ENCODE results near the gene GLCCI1.

The GLCCI1 gene

DNA sequence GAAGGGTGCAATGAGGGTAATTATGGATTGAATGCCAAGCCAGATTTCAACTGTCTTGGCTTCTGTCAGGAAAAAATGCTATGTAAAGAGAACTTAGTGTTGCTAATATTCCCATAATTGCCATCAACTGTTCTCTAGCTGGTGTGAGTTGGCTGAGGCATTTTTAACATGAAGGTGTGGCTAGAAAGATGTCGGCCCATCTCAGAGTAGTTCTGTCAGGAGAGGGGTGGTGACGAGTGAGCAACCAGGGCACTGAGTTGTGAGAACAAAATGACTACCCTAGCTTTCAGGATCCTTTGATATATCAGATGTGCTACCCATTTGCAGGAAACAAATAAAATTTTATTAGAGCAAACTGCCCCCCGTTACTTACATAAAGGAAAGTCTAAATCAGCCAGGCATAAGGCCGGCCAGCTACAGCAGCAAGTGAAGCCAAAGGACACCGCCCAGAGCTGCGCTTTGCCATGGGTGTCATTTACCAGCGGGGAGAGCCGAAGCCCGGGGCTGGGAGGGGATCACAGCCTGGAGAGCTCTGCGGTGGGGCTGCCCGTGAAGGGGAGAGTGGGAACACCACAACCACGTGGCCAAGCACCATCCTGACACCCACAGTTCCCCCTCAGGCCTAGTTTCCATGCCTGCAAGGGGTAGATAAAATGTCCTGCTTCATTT lies 151.9 kb downstream of the GLCCI1 start:
- ATAC-seq: no peak

GRCh38 chr7:8121243-8121642 lies 152.6 kb downstream of the GLCCI1 start:
- ATAC-seq: no peak
- no peak for TF ChIP-seq PATZ1 (CRISPR knock-in tag; IDR thresholded peaks at IDR 0.05; ENCODE audit: borderline replicate concordance)
- TF ChIP-seq OSR1 (CRISPR knock-in tag; IDR thresholded peaks at IDR 0.05): no peak
- TF ChIP-seq, protein P1, sequence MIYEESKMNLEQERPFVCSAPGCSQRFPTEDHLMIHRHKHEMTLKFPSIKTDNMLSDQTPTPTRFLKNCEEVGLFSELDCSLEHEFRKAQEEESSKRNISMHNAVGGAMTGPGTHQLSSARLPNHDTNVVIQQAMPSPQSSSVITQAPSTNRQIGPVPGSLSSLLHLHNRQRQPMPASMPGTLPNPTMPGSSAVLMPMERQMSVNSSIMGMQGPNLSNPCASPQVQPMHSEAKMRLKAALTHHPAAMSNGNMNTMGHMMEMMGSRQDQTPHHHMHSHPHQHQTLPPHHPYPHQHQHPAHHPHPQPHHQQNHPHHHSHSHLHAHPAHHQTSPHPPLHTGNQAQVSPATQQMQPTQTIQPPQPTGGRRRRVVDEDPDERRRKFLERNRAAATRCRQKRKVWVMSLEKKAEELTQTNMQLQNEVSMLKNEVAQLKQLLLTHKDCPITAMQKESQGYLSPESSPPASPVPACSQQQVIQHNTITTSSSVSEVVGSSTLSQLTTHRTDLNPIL (CRISPR knock-in tag; IDR thresholded peaks at IDR 0.05; ENCODE audit: low read depth): no peak
- TF ChIP-seq PPARA (CRISPR knock-in tag; IDR thresholded peaks at IDR 0.05; ENCODE audit: borderline replicate concordance): no peak
- TF ChIP-seq, protein P2, sequence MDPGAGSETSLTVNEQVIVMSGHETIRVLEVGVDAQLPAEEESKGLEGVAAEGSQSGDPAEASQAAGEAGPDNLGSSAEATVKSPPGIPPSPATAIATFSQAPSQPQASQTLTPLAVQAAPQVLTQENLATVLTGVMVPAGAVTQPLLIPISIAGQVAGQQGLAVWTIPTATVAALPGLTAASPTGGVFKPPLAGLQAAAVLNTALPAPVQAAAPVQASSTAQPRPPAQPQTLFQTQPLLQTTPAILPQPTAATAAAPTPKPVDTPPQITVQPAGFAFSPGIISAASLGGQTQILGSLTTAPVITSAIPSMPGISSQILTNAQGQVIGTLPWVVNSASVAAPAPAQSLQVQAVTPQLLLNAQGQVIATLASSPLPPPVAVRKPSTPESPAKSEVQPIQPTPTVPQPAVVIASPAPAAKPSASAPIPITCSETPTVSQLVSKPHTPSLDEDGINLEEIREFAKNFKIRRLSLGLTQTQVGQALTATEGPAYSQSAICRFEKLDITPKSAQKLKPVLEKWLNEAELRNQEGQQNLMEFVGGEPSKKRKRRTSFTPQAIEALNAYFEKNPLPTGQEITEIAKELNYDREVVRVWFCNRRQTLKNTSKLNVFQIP (CRISPR knock-in tag; IDR thresholded peaks at IDR 0.05; ENCODE audit: borderline replicate concordance, low read depth): no peak
- TF ChIP-seq, protein P3, sequence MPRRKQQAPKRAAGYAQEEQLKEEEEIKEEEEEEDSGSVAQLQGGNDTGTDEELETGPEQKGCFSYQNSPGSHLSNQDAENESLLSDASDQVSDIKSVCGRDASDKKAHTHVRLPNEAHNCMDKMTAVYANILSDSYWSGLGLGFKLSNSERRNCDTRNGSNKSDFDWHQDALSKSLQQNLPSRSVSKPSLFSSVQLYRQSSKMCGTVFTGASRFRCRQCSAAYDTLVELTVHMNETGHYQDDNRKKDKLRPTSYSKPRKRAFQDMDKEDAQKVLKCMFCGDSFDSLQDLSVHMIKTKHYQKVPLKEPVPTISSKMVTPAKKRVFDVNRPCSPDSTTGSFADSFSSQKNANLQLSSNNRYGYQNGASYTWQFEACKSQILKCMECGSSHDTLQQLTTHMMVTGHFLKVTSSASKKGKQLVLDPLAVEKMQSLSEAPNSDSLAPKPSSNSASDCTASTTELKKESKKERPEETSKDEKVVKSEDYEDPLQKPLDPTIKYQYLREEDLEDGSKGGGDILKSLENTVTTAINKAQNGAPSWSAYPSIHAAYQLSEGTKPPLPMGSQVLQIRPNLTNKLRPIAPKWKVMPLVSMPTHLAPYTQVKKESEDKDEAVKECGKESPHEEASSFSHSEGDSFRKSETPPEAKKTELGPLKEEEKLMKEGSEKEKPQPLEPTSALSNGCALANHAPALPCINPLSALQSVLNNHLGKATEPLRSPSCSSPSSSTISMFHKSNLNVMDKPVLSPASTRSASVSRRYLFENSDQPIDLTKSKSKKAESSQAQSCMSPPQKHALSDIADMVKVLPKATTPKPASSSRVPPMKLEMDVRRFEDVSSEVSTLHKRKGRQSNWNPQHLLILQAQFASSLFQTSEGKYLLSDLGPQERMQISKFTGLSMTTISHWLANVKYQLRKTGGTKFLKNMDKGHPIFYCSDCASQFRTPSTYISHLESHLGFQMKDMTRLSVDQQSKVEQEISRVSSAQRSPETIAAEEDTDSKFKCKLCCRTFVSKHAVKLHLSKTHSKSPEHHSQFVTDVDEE (CRISPR knock-in tag; IDR thresholded peaks at IDR 0.05): no peak
- TF ChIP-seq GLIS3 (CRISPR knock-in tag; IDR thresholded peaks at IDR 0.05): no peak
- TF ChIP-seq TOX (CRISPR knock-in tag; IDR thresholded peaks at IDR 0.05; ENCODE audit: borderline replicate concordance): no peak
- TF ChIP-seq ARNTL (CRISPR knock-in tag; IDR thresholded peaks at IDR 0.05; ENCODE audit: borderline replicate concordance, low read depth): no peak
- TF ChIP-seq ZNF565 (CRISPR knock-in tag; conservative IDR thresholded peaks at IDR 0.05; ENCODE audit: low read depth): no peak
- TF ChIP-seq SNAI2 (CRISPR knock-in tag; IDR thresholded peaks at IDR 0.05): no peak
- no peak for TF ChIP-seq CSDC2 (CRISPR knock-in tag; IDR thresholded peaks at IDR 0.05)
- no peak for TF ChIP-seq TCF4 (CRISPR knock-in tag; IDR thresholded peaks at IDR 0.05; ENCODE audit: borderline replicate concordance)
- no peak for TF ChIP-seq ZNF8 (CRISPR knock-in tag; IDR thresholded peaks at IDR 0.05)
- TF ChIP-seq BACH2 (CRISPR knock-in tag; IDR thresholded peaks at IDR 0.05; ENCODE audit: borderline replicate concordance): no peak
- TF ChIP-seq ZFP30 (CRISPR knock-in tag; IDR thresholded peaks at IDR 0.05): no peak
- no peak for TF ChIP-seq ZFP3 (CRISPR knock-in tag; IDR thresholded peaks at IDR 0.05)

More for the DNA sequence above, 151.9 kb downstream of the GLCCI1 start:
- TF ChIP-seq, protein P1 (CRISPR knock-in tag; IDR thresholded peaks at IDR 0.05; ENCODE audit: low read depth): no peak
- TF ChIP-seq ZC3H10 (CRISPR knock-in tag; IDR thresholded peaks at IDR 0.05) (no peak), ESRRG (CRISPR knock-in tag; IDR thresholded peaks at IDR 0.05) (no peak)

- no peak for TF ChIP-seq PPARA (CRISPR knock-in tag; IDR thresholded peaks at IDR 0.05; ENCODE audit: borderline replicate concordance)
- TF ChIP-seq, protein P3 (CRISPR knock-in tag; IDR thresholded peaks at IDR 0.05): no peak
- no peak for TF ChIP-seq ISL1 (CRISPR knock-in tag; IDR thresholded peaks at IDR 0.05)
- no peak for TF ChIP-seq ZC3H10 (CRISPR knock-in tag; IDR thresholded peaks at IDR 0.05)
- TF ChIP-seq ZFP3 (CRISPR knock-in tag; IDR thresholded peaks at IDR 0.05): no peak
- TF ChIP-seq, protein P1 (CRISPR knock-in tag; IDR thresholded peaks at IDR 0.05; ENCODE audit: low read depth): no peak
- no peak for TF ChIP-seq GLIS3 (CRISPR knock-in tag; IDR thresholded peaks at IDR 0.05)
Measured at GRCh38 chr7:8125680-8126444, 157.3 kb downstream of the GLCCI1 start.

More at GRCh38 chr7:8125680-8126444, 157.3 kb downstream of the GLCCI1 start:
- no peak; the same call in 2 of the 3 replicates for ATAC-seq

Measured in SK-N-SH treated with all-trans-retinoic acid at 6 μM for 48 hours (cell line).